Upper lobe of right lung (tissue), 1 donor: Measurements from ENCODE around the gene PKMYT1. TPM values are rescaled to one million over a fixed set of nuclear protein-coding genes. Genes with fewer than 3 reads are reported as not detected.

Experiments
- ATAC-seq: fragments of 200-7000 bp; cut with Tn5 transposase; one replicate; pipeline ENCODE4 v1.9.1; 2020; ENCODE audit warnings: mild to moderate bottlenecking, moderate library complexity
- DNase-seq: peaks from one replicate; pipeline ENCODE4 v3.0.0-alpha.2; 2020
- H3K27ac ChIP-seq: fragments of 200-600 bp; one replicate; pipeline ENCODE4 v1.8.0; 2022
- H3K27me3 ChIP-seq: fragments of 200-600 bp; one replicate; pipeline ENCODE4 v1.8.0; 2022; ENCODE audit warnings: mild to moderate bottlenecking
- H3K36me3 ChIP-seq: fragments of 200-600 bp; one replicate; pipeline ENCODE4 v1.8.0; 2022
- H3K4me1 ChIP-seq: fragments of 200-600 bp; one replicate; pipeline ENCODE4 v1.8.0; 2022
- H3K4me3 ChIP-seq: fragments of 200-600 bp; one replicate; pipeline ENCODE4 v1.8.0; 2022; ENCODE audit warnings: mild to moderate bottlenecking
- H3K9me3 ChIP-seq: fragments of 200-600 bp; one replicate; pipeline ENCODE4 v1.8.0; 2022
- CTCF ChIP-seq: fragments of 200-600 bp; IDR thresholded peaks from one replicate; pipeline ENCODE4 v1.8.0; 2022; ENCODE audit warnings: antibody characterized with exemption
- intact Hi-C: fragments of 100-400 bp; cut with DNase I; formaldehyde crosslinking; loops from one replicate; pipeline ENCODE4 v1.11.0; 2022
- total RNA-seq: library from RNA; stranded (reverse); fragmentation: NEBNext Ultra II Directional; extraction: Animal tissue kit (Norgen Biotek cat#: 25700); gene quantifications from one replicate; pipeline ENCODE4 v1.2.1, GENCODE V29; 2021
- donor health status: DM: no; HTN: yes; CAD: no; lungs with severe emphysema.

The PKMYT1 gene
- total RNA-seq, 1 donor from 2014 or later: 3.8 TPM

GRCh38 chr16:2976201-2976600 lies 4.0 kb downstream of the PKMYT1 start:
- ATAC-seq: no peak
- TF ChIP-seq CTCF: no peak
- intact Hi-C loops: no loop called here

GRCh38 chr16:2975161-2975795 lies 5.0 kb downstream of the PKMYT1 start:
- TF ChIP-seq CTCF: no peak
- Histone ChIP-seq H3K27ac (no peak overlapping the region), H3K4me1 (peaks cover 10% of the 10 kb centered on the region), H3K36me3 (no peaks in the 10 kb centered on the region), H3K4me3 (no peak overlapping the region), H3K9me3 (no peaks in the 10 kb centered on the region), H3K27me3 (no peaks in the 10 kb centered on the region)
- no peak for ATAC-seq
- no peak for DNase-seq
- intact Hi-C loops: no loop called here

More at GRCh38 chr16:2976201-2976600, 4.0 kb downstream of the PKMYT1 start:
- peaks cover 12% of the 10 kb centered on the region for H3K4me1 ChIP-seq
- no peak overlapping the region for H3K4me3 ChIP-seq
- DNase-seq: no peak
- no peaks in the 10 kb centered on the region for H3K27me3 ChIP-seq
- no peak overlapping the region for H3K27ac ChIP-seq
- no peaks in the 10 kb centered on the region for H3K9me3 ChIP-seq
- H3K36me3 ChIP-seq: no peaks in the 10 kb centered on the region

DNA sequence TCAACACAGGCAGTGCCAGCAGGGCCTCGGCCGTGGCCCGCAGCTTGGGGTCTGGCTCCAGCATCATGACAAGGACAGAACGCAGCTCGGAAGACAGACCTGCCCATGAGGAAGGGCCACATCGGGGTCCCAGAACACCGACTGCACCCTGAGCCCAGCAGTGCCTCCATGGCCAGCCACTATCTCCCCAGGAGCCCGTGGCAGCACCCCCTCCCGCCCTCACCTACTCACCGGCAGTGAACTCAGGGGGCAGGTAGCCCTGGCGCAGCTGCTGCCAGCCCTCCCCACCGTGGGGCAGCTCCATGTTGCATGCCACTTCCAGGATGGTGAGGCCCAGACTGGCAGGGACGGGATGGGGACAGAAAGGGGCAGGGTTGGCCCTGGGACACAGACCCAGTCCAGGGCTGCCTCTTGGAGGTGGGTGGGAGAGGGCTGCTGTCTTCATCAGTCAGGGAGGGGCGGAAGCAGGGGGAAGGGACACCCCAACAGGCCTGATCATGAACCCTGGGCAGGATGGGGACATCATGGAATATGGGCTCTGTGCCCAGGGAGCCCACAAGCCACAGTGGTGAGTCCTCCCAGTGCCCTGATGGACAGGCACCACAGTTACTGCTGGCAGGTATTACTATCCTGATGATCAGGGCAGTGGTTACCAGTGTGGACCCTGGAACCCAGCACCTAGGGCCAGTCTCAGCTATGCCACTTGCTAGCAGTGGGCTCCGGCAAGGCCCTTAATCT lies 5.8 kb downstream of the PKMYT1 start:
- no peak overlapping the region for H3K4me3 ChIP-seq
- no peak for TF ChIP-seq CTCF

GRCh38 chr16:2973605-2974318 lies 6.5 kb downstream of the PKMYT1 start:
- intact Hi-C loops: no loop called here
- Histone ChIP-seq H3K36me3 (no peaks in the 10 kb centered on the region), H3K9me3 (no peaks in the 10 kb centered on the region), H3K4me3 (no peak overlapping the region), H3K27ac (no peak overlapping the region), H3K27me3 (no peaks in the 10 kb centered on the region), H3K4me1 (peaks cover 9% of the 10 kb centered on the region)
- ATAC-seq (no peak), DNase-seq (no peak)
- TF ChIP-seq CTCF: no peak

More for the DNA sequence above, 5.8 kb downstream of the PKMYT1 start:
- intact Hi-C loops: no loop called here
- Histone ChIP-seq H3K9me3 (no peaks in the 10 kb centered on the region), H3K27ac (no peak overlapping the region), H3K36me3 (no peaks in the 10 kb centered on the region), H3K4me1 (peaks cover 9% of the 10 kb centered on the region), H3K27me3 (no peaks in the 10 kb centered on the region)
- ATAC-seq (no peak), DNase-seq (no peak)

DNA sequence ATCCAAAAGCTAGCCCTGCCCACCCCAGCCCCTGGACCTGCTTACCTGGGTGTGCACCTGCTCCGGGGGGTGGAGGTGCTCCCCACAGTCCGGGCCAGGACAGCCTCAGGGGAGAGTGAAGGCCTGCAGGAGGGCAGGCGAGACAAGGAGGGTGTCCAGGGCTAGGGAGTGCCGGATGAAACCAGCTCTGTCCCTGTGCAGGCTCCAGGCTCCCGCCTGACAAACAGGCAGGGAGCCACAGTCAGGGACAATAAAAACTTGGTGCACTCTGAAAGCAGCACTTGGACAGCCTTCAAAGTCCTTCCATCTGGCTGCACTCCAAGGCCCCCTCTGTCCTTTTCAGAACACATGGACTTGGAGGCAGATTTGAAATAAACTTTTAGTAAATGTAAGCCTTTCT lies 7.2 kb downstream of the PKMYT1 start:
- DNase-seq: no peak
- ATAC-seq: no peak
- H3K36me3 ChIP-seq: no peaks in the 10 kb centered on the region
- no peak overlapping the region for H3K27ac ChIP-seq
- H3K4me1 ChIP-seq: peaks cover 16% of the 10 kb centered on the region
- no peak for TF ChIP-seq CTCF
- H3K27me3 ChIP-seq: peaks cover 4% of the 10 kb centered on the region
- H3K9me3 ChIP-seq: no peaks in the 10 kb centered on the region
- intact Hi-C loops: no loop called here
- no peak overlapping the region for H3K4me3 ChIP-seq
